ENCODE data around the gene NFATC3.

The NFATC3 gene

DNA sequence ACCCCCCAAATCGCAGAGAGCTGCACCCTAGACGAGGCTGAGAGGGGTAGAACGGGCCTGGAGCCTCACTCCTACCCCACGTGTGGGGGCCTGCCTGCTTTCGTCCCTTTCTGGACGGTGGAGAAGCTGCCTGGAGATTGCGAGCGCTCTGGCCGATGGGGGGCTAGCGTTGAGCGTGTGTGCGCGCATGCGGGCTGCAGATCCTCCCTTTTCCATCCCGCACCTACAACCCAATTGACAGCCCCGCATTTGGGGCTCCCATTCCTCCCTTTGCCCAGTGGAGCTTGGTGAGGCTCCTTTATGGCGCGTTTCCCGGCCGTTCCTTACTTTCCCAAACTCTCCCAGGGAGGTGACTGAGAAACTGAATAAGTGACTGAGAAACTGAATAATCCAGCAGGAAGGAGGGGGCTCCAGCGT, 151.7 kb downstream of the NFATC3 start:
- TF ChIP-seq YY1 (IDR thresholded peaks at IDR 0.05; ENCODE audit: low read depth) = no peak

DNA sequence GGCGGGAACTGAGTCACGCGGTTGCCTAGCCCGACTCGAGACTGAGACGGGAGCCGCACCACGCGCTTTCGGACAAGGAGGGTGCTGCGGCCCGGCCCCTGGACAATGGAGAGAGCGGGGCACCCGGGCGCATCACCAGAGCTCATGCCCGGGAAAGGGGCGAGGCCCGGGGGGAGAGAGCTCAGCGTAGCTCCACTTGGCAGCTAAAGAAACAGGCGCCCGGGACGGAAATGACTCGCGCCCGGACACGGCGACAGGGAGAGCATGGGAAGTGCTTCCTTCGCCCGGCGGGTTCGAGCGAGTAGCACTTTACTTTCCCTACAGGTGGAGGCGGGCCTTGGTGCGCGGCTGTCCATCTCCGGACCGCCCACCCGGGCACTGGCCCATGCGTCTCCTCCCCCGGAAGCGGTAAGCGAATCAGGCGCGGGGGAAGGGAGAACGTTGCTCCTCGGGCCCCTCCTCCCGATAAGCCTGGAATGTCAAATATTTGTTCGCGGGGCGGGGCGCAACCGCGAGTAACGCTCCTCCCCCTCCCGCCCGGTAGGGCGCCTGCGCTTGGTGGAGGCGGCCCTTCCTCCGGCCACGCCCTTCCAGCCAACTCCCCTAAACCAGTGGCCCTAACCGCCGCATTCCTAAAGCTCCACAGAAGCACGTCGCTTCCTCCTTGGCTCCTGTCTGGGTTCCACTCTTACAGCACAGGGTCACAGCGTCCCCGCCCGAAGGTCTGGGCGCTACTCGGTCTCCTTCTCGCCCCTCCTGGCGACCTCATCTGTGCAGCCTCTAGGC, 152.3 kb downstream of the NFATC3 start:
- TF ChIP-seq RAD21 (IDR thresholded peaks at IDR 0.05; ENCODE audit: low read depth) (no peak), TEAD4 (IDR thresholded peaks at IDR 0.05) (peak; percentile 100), TCF12 (IDR thresholded peaks at IDR 0.05; ENCODE audit: low read depth) (peak; percentile 76), CREB1 (IDR thresholded peaks at IDR 0.05; ENCODE audit: low read depth) (no peak), YY1 (IDR thresholded peaks at IDR 0.05; ENCODE audit: low read depth) (no peak), ZBTB7A (IDR thresholded peaks at IDR 0.05; ENCODE audit: low read depth) (peak; percentile 30; the same call in 1 of the 2 replicates), EP300 (IDR thresholded peaks at IDR 0.05; ENCODE audit: borderline replicate concordance) (no peak), NFIC (IDR thresholded peaks at IDR 0.05) (no peak), TAF1 (IDR thresholded peaks at IDR 0.05; ENCODE audit: low read depth) (peak; percentile 84), FOXM1 (IDR thresholded peaks at IDR 0.05; ENCODE audit: borderline replicate concordance, low read depth) (0 out of 2 replicates have a peak, but pooled peaks have one; percentile 15), CEBPB (IDR thresholded peaks at IDR 0.05) (peak; percentile 3; the same call in 1 of the 2 replicates), EGR1 (IDR thresholded peaks at IDR 0.05) (peak; percentile 45)
- TF ChIP-seq, protein P1, sequence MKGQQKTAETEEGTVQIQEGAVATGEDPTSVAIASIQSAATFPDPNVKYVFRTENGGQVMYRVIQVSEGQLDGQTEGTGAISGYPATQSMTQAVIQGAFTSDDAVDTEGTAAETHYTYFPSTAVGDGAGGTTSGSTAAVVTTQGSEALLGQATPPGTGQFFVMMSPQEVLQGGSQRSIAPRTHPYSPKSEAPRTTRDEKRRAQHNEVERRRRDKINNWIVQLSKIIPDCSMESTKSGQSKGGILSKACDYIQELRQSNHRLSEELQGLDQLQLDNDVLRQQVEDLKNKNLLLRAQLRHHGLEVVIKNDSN (IDR thresholded peaks at IDR 0.05) = no peak; the same call in 1 of the 2 replicates
- TF ChIP-seq, protein P2, sequence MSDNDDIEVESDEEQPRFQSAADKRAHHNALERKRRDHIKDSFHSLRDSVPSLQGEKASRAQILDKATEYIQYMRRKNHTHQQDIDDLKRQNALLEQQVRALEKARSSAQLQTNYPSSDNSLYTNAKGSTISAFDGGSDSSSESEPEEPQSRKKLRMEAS (IDR thresholded peaks at IDR 0.05) = peak; percentile 78; the same call in 1 of the 2 replicates
- TF ChIP-seq, protein P3, sequence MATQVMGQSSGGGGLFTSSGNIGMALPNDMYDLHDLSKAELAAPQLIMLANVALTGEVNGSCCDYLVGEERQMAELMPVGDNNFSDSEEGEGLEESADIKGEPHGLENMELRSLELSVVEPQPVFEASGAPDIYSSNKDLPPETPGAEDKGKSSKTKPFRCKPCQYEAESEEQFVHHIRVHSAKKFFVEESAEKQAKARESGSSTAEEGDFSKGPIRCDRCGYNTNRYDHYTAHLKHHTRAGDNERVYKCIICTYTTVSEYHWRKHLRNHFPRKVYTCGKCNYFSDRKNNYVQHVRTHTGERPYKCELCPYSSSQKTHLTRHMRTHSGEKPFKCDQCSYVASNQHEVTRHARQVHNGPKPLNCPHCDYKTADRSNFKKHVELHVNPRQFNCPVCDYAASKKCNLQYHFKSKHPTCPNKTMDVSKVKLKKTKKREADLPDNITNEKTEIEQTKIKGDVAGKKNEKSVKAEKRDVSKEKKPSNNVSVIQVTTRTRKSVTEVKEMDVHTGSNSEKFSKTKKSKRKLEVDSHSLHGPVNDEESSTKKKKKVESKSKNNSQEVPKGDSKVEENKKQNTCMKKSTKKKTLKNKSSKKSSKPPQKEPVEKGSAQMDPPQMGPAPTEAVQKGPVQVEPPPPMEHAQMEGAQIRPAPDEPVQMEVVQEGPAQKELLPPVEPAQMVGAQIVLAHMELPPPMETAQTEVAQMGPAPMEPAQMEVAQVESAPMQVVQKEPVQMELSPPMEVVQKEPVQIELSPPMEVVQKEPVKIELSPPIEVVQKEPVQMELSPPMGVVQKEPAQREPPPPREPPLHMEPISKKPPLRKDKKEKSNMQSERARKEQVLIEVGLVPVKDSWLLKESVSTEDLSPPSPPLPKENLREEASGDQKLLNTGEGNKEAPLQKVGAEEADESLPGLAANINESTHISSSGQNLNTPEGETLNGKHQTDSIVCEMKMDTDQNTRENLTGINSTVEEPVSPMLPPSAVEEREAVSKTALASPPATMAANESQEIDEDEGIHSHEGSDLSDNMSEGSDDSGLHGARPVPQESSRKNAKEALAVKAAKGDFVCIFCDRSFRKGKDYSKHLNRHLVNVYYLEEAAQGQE (IDR thresholded peaks at IDR 0.05; ENCODE audit: low read depth) = no peak

DNA sequence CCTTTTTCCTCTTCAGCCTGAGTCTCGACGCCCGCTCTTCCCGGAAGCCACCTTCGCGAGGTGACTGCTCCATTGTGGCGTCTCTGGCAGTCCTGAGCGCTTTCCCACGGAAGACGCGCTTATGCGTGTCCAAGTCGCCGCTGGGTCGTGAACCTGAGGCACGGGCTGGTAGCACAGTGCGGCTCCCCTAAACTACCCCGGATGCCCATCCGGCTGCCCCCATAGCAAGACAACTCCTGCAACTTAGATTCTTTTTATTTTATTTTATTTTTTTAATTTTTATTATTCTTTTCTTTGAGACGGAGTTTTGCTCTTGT, 152.8 kb downstream of the NFATC3 start:
- TF ChIP-seq EGR1 (IDR thresholded peaks at IDR 0.05) (no peak), FOXM1 (IDR thresholded peaks at IDR 0.05; ENCODE audit: borderline replicate concordance, low read depth) (no peak), TEAD4 (IDR thresholded peaks at IDR 0.05) (no peak), CREB1 (IDR thresholded peaks at IDR 0.05; ENCODE audit: low read depth) (no peak), NFIC (IDR thresholded peaks at IDR 0.05) (no peak), TAF1 (IDR thresholded peaks at IDR 0.05; ENCODE audit: low read depth) (no peak), EP300 (IDR thresholded peaks at IDR 0.05; ENCODE audit: borderline replicate concordance) (no peak)
- TF ChIP-seq, protein P1 (IDR thresholded peaks at IDR 0.05) = no peak
- TF ChIP-seq, protein P2 (IDR thresholded peaks at IDR 0.05) = no peak; the same call in 1 of the 2 replicates

DNA sequence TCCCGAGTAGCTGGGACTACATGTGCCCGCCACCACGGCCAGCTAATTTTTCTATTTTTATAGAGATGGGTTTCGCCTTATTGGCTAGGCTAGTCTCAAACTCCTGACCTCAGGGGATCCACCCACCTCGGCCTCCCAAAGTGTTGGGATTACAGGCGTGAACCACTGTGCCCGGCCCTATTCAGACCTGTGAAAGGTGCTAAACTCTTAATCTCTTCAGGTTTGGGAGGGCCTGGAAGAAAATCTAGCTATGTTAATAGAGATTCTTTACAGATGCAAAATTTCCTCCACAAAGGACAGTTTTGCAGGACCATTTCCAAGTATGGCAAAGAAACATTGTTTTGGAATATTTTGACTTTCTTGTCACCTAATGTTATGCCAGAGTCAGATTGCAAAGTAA, 156.9 kb downstream of the NFATC3 start:
- no peak for TF ChIP-seq CEBPB (IDR thresholded peaks at IDR 0.05)

DNA sequence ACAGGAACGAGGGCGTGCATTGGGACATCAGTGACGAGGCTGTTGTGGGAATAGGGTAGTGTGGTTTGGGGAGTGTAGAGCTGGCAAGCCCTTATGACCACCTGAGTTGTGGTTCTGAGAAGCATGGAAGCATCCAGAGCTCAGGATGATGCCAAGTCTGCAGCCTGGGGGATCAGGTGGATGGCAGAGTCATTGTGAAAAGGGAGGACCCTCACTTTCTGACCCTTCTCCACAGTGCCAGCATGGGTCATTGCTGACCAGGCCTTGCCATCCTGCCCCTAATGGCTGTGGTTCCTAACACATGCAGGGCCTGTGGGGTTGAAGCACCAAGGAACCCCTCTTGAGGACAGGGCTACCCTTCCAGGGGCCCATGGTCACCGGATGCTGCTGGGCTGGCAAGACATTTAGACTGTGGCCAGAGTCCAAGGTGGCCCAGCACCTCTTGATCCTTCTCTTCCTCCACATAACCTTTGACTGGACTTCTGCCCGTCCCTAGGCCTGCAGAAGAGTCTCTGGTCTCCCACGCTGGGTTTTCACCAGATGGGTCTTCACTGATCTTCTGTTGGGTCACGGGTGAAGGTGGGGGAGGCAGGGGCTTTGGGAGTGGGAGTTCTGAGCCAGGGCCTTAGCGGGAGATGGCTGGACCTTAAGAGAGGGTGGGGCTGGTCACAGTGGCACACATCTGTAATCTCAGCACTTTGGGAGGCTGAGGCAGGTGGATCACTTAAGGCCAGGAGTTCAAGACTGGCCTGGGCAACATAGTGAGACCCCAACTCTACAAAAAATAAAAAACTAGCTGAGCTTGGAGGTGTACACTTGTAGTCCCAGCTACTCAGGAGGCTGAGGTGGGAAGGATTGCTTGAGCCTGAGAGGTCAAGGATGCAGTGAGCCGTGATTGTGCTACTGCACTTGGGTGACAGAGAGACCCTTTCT, 158.0 kb downstream of the NFATC3 start:
- TF ChIP-seq EP300 (IDR thresholded peaks at IDR 0.05; ENCODE audit: borderline replicate concordance) (no peak), ZBTB7A (IDR thresholded peaks at IDR 0.05; ENCODE audit: low read depth) (no peak), TCF12 (IDR thresholded peaks at IDR 0.05; ENCODE audit: low read depth) (no peak), FOXM1 (IDR thresholded peaks at IDR 0.05; ENCODE audit: borderline replicate concordance, low read depth) (no peak), CREB1 (IDR thresholded peaks at IDR 0.05; ENCODE audit: low read depth) (no peak), RAD21 (IDR thresholded peaks at IDR 0.05; ENCODE audit: low read depth) (no peak), TAF1 (IDR thresholded peaks at IDR 0.05; ENCODE audit: low read depth) (no peak), TEAD4 (IDR thresholded peaks at IDR 0.05) (no peak), NFIC (IDR thresholded peaks at IDR 0.05) (no peak), EGR1 (IDR thresholded peaks at IDR 0.05) (no peak), YY1 (IDR thresholded peaks at IDR 0.05; ENCODE audit: low read depth) (no peak), CEBPB (IDR thresholded peaks at IDR 0.05) (no peak)
- TF ChIP-seq, protein P2 (IDR thresholded peaks at IDR 0.05) = no peak
- TF ChIP-seq, protein P3 (IDR thresholded peaks at IDR 0.05; ENCODE audit: low read depth) = no peak
- TF ChIP-seq, protein P1 (IDR thresholded peaks at IDR 0.05) = no peak
